Activated CD4-positive, CD25-positive, alpha-beta regulatory T cell treated with anti-CD3 and anti-CD28 coated beads, Interleukin-2, amount 50 U/mL, for 72 hours (primary cell): ENCODE results near the gene CCDC71.
A peak's percentile ranks its signal among the peaks of the same experiment; 100 is the strongest.

ENCODE experiments used
- DNase-seq: peaks from one replicate; pipeline ENCODE4 v3.0.0; 2021

The CCDC71 gene

DNA sequence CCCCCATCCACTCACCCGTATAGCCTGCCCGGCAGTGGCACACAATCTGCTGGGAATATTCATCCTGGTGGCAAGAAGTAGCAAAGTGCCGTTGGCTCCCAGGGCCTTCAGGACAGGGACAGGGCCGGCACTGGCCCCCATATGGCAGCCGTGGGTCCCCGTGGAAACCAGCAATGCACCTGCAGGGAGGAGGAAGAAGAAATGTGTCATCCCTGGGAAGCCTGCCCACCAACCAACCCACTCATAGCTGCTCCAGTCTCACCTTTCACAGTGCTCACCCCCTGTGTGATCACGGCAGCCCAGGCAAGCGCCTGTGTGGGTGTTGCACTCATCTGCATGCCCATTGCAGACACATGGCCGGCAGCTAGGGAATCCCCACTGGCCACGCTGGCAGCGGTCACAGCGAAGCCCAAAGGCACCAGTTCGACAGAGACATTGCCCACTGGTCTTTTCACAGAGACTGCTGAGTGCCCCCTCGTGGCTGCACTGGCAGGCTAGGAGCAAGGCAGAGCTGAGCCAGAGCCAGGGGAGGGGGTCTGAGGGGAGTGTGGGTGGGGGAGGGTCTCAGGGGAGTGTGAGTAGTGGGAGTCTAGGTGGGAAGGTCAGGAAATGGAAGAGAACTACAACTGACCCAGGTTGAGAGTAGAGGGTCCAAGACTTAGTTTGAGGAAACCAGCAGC, 41.0 kb downstream of the CCDC71 start:
- no peak for DNase-seq

DNA sequence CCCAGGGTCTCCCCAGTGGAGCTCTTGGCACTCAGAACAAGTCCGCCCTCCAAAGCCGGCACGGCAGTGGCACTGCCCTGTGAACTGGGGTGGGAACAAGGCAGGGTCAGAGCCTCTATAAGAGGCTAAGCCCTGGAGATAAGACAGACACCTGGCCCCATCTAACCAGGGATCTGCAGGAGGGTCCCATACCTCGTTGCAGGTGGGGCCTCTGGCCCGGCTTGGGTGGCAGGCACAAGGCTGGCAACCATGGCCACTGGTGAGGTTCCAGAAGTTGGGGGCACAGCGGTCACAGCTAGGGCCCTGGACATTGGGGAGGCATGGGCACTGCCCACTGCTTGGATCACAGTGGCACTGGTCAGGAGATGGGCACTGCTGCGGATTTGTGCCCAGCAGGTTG, 41.9 kb downstream of the CCDC71 start:
- DNase-seq = no peak

DNA sequence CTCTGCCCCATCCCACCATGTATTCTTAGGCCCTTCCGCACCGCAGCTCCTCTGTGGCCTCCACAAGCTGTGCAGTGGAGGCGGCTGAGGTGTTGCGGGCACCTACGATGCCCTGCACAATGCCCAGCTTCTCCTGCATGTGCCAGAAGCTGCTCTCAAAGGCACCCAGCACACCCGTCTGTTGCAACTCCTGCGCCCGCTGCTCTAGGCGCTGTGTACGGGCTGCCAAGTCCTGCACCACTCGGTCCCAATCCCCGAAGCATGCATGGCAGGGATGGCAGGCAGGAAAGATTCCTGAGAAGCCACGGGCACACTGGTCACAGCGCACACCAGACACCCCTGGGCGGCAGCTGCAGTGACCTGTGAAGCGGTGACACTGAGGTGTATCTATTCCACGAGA, 42.4 kb downstream of the CCDC71 start:
- no peak for DNase-seq

DNA sequence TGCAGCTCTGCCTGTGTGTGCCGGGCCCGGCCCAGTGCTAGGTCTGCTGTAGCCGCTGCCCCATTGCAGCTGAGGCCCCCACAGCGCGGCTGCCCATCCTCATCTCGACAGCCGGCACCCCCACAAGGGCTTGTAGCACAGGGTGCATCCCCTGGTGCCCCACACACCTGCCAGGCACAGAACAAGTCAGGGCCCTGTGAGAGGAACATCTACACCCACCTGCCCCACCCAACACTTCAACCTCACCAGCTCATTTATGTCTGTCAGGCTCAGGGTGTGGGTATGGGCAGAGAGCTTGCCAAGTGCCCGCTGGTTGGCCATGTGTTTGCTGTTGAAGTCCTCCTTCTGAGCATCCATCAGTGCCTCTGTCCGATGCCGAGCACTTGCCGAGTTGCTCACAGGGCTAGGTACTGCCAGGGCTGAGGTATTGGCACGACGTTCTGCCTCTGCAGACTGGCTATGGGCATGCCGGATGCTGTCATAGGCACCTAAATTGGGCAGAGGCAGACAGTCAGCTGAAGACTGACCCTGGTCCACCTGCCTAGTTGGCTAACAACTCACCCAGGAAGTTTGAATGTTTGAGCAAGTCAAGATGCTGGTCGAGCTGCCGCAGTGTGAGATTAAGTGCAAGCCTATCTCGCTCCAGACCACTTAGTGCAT, 43.1 kb downstream of the CCDC71 start:
- DNase-seq = no peak

DNA sequence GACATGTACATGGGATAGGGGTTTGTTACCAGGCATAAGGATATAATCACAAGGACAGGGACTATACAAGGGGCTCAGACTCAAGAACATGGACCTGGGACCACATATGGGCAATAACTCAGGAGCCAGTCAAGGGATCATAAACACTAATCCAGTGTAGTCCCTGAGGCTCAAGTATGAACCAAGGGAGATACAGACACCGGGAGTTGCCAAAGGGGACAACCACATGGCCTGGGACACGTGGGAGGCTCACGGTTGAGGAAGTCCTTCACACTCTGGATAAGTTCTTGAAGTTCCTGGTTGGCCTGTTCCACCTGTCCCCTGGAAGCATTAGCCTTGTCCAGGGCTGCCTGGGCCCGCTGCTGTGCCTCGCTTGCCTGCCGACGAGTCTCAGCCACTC, 43.7 kb downstream of the CCDC71 start:
- DNase-seq = no peak

DNA sequence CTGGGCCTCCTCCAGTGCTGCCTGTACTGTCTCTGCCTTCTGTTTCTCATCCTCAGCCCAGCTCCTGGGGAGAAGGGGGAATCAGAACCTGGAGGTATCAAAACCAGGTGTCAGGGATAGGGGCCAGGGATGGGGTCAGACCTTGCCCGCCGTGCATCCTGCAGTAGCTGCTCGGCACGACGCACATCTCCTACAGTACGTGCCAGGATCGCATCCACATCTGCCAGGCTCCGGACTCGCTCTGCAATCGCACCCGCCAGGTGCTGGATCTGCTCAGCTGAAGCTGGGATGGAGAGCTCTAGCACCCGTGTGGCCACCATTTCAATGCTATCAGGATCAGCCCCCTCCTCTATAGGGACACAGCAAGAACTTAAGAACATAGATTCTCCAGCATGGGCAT, 44.1 kb downstream of the CCDC71 start:
- DNase-seq = no peak

DNA sequence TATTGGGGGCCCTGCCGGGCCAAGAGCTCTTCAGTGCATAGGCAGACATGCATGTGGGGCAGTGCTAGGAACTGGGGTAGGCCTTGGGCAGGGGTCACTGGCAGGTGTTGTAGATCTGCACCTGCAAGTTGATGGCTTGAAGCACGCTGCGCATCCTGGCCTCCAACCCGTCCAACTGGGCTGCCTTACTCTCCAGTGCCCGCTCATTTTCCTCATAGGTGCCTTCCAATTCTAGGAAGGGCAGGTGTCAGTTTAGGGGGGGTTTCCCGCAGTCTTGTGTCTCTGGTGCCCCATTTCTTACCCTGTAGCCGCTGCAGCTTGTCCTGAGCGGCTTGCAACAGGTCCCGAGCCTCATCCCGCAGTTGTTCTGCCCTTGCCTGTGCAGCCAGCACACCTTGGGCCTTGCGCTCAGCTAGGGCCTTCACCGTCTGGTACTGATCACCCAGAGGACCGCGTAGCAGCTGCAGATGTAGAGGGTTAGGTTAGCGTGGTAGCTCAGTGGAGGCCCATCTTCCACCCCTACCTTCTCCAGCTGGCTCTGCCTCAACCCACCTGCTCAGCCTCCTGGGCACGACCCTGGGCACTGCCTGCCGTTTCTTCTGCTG, 44.9 kb downstream of the CCDC71 start:
- no peak for DNase-seq

DNA sequence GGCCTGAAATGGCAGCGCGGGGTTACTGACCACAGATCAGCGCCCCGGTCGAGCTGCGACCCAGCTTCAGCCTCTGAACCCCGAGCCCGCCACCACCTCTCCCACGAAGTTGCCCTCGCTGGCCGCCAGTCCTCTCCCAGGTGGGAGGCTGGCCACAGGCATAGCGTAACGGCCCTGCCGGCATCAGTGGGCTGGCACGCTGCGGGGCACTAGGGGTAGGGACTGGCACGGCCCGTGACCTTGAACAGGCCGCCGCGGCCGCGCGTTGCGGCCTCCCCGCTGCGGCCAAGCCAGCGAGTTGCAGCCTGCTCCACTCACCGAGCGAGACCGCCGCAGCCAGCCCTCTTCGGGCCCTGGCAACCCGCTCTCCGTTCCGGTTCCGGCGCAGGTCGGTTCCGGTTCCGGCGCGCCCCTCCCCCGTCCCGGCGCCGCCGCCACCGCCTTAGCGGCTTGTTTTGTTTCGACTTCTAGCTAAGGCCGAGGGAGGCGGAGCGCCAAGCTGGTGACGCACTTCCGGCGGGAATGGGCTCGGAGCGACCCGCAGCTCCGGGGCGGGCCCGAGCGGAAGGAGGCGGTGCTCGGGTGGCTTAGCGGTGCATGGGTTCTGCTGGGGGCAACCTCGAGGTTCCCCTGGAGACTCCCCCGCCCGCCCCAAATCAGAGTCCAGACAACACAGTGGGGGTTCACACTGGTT, 45.5 kb downstream of the CCDC71 start, which contains the start of gene USP19:
USP19 (minus strand) TSS at position 386 of the 694 bp plus-strand sequence. CDS start 1,678 bp downstream, outside the sequence.
- DNase-seq = peak; percentile 93

DNA sequence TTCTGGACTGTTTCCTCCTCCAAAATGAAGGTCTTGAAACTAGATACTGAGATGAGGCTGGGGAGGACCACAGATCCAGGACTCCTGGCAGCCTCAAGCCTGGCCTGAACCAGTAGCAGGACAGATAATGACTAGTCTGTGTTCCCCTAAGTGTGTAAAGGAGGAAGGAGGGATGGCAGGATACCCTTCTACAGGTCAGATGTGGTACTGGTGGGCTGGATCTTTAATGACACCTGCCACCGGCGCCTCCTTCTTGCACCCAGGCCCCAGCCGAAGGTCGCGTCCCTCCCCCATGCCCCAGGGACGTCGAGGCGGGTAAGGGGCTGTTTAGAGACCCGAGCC, 46.1 kb downstream of the CCDC71 start:
- DNase-seq = no peak

DNA sequence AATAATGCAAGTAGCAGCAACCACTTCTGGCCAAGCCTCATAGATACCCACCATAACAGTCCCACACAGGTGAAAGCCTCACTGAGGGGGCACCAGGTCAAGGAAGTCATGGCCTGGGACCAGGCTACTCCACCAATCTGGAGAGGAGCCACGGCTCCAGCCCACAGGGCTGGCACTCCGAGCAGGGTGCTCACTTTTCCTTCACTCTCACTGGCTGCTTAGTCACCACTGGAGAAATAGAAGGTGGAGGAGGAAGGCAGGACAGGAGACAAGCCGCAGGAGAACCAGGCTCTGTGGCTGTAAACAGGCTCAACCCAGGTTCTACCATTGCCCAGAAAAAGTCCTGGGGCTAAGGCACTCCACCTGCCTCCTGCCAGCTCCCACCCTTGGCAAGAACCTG, 46.7 kb downstream of the CCDC71 start:
- DNase-seq = no peak

DNA sequence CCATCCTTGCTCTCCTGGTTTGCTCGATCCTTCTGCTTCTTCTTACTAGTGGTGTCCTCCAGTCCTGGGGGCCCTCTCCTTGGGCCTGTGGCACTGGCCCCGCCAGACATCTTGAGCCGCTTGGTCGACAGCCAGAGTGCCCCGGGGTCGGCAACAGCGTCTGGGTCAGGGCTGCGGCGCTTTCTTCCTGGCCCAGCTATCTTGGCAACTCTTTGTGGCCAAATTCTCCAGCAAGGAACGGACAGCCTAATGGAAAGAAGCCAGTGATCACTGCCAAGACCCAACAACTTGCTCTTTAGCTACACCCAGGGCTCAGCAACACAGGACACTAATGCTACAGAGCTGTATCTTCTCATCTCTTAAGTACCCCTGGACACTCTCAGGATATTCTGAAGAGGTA, 47.1 kb downstream of the CCDC71 start:
- DNase-seq = no peak
